ENCODE results near the gene LHPP.
A peak's percentile ranks its signal among the peaks of the same experiment; 100 is the strongest.

LHPP gene

GRCh38 chr10:124557648-124558338 lies 96.2 kb downstream of the LHPP start:
- peak in 9 of 14 donors; percentile 26 to 61 (median 31) for DNase-seq

GRCh38 chr10:124558339-124559321 lies 97.0 kb downstream of the LHPP start:
- DNase-seq = no peak

GRCh38 chr10:124559372-124560132 lies 97.9 kb downstream of the LHPP start:
- peak in 1 of 14 donors; percentile 75 for DNase-seq

- peak in 4 of 14 donors; percentile 26 to 93 (median 35) for DNase-seq
Measured at GRCh38 chr10:124560377-124561105, 98.9 kb downstream of the LHPP start.

- DNase-seq = no peak
Measured at GRCh38 chr10:124561206-124561605, 99.6 kb downstream of the LHPP start.

- DNase-seq = no peak
Measured at GRCh38 chr10:124562425-124563060, 100.9 kb downstream of the LHPP start.

GRCh38 chr10:124563320-124564040 lies 101.9 kb downstream of the LHPP start:
- DNase-seq = no peak

- DNase-seq = no peak
Measured at GRCh38 chr10:124564881-124565280, 103.3 kb downstream of the LHPP start.

- DNase-seq = no peak
Measured at GRCh38 chr10:124565565-124566221, 104.1 kb downstream of the LHPP start.

- no peak for DNase-seq
Measured at GRCh38 chr10:124566222-124566888, 104.7 kb downstream of the LHPP start.

- DNase-seq = no peak
Measured at GRCh38 chr10:124566981-124567835, 105.6 kb downstream of the LHPP start.

- no peak for DNase-seq
Measured at GRCh38 chr10:124568339-124568738, 106.7 kb downstream of the LHPP start.

GRCh38 chr10:124568848-124569622 lies 107.4 kb downstream of the LHPP start:
- DNase-seq = no peak

- DNase-seq = no peak
Measured at GRCh38 chr10:124569623-124570470, 108.2 kb downstream of the LHPP start.

GRCh38 chr10:124570646-124571045 lies 109.0 kb downstream of the LHPP start:
- DNase-seq = no peak

- DNase-seq = no peak
Measured at GRCh38 chr10:124572751-124573150, 111.1 kb downstream of the LHPP start.
